ENCODE results near the gene RBM19. TPM values are rescaled to one million over a fixed set of nuclear protein-coding genes. Genes with fewer than 3 reads are reported as not detected.

The RBM19 gene
- total RNA-seq, 2 donors from 2014 or later: 38.6 to 43.1 TPM

GRCh38 chr12:113781415-113782198 is 184.5 kb downstream of the RBM19 start:
- H3K4me3 ChIP-seq (ENCODE audit: low read length): no peak overlapping the region
- Mint-ChIP-seq H3K9me3 (peaks cover 17% of the 10 kb centered on the region), H3K4me1 (peaks cover 21% of the 10 kb centered on the region), H3K4me3 (no peak overlapping the region), H3K27ac (peak overlapping the region; percentile 27), H3K27me3 (ENCODE audit: insufficient read depth) (no peaks in the 10 kb centered on the region), H3K36me3 (ENCODE audit: low read depth) (no peaks in the 10 kb centered on the region)
- WGBS, 2 experiments (ENCODE audit: insufficient coverage in 1 of 2, insufficient read length in 1 of 2): 92 to 96% methylated on average over 9 to 10 of the region's 10 CpGs
- H3K36me3 ChIP-seq (ENCODE audit: control insufficient read depth, insufficient read depth, low read length): no peaks in the 10 kb centered on the region
- no peak overlapping the region for H3K27ac ChIP-seq (ENCODE audit: low read depth, low read length)
- no peaks in the 10 kb centered on the region for H3K27me3 ChIP-seq (ENCODE audit: control insufficient read depth, insufficient read depth, low read length, poor library complexity, severe bottlenecking)
- TF ChIP-seq, protein P1, sequence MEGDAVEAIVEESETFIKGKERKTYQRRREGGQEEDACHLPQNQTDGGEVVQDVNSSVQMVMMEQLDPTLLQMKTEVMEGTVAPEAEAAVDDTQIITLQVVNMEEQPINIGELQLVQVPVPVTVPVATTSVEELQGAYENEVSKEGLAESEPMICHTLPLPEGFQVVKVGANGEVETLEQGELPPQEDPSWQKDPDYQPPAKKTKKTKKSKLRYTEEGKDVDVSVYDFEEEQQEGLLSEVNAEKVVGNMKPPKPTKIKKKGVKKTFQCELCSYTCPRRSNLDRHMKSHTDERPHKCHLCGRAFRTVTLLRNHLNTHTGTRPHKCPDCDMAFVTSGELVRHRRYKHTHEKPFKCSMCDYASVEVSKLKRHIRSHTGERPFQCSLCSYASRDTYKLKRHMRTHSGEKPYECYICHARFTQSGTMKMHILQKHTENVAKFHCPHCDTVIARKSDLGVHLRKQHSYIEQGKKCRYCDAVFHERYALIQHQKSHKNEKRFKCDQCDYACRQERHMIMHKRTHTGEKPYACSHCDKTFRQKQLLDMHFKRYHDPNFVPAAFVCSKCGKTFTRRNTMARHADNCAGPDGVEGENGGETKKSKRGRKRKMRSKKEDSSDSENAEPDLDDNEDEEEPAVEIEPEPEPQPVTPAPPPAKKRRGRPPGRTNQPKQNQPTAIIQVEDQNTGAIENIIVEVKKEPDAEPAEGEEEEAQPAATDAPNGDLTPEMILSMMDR (conservative IDR thresholded peaks at IDR 0.05): no peak
- no peak for DNase-seq
- peaks cover 3% of the 10 kb centered on the region for H3K4me1 ChIP-seq (ENCODE audit: control insufficient read depth, insufficient read depth, low read length)
- H3K9me3 ChIP-seq (ENCODE audit: control insufficient read depth, low read length): peaks cover 10% of the 10 kb centered on the region
- no peak overlapping the region for H3K9ac ChIP-seq (ENCODE audit: extremely low read depth, low read length, poor library complexity, severe bottlenecking)

DNA sequence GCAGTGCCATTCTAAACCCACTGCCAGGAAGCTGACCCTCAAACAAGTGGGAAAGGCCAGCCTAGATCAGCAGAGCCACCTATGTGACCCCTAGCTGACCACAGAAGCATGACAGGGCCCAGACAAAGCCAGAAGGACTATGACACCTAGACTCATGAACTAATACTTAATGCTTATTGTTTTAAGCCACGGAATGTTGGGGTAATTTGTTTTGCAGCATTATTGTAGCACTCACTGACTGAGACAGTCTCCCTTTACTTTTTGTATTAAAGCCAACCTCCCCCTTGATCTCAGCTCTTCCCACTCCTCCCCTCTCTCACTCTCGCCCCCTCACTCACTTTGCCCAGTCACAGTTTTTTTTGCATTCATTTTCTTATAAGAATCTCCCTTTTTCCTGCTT is 186.4 kb downstream of the RBM19 start:
- Mint-ChIP-seq H3K4me3 (no peak overlapping the region), H3K36me3 (ENCODE audit: low read depth) (no peaks in the 10 kb centered on the region), H3K4me1 (peaks cover 20% of the 10 kb centered on the region), H3K27me3 (ENCODE audit: insufficient read depth) (no peaks in the 10 kb centered on the region), H3K9me3 (peaks cover 9% of the 10 kb centered on the region), H3K27ac (no peak overlapping the region)
- no peak overlapping the region for H3K27ac ChIP-seq (ENCODE audit: low read depth, low read length)
- H3K9ac ChIP-seq (ENCODE audit: extremely low read depth, low read length, poor library complexity, severe bottlenecking): no peak overlapping the region
- no peak overlapping the region for H3K4me3 ChIP-seq (ENCODE audit: low read length)
- H3K4me1 ChIP-seq (ENCODE audit: control insufficient read depth, insufficient read depth, low read length): peaks cover 3% of the 10 kb centered on the region
- no peak for DNase-seq
- no peaks in the 10 kb centered on the region for H3K27me3 ChIP-seq (ENCODE audit: control insufficient read depth, insufficient read depth, low read length, poor library complexity, severe bottlenecking)
- TF ChIP-seq, protein P1 (conservative IDR thresholded peaks at IDR 0.05): peak; percentile 19
- H3K36me3 ChIP-seq (ENCODE audit: control insufficient read depth, insufficient read depth, low read length): no peaks in the 10 kb centered on the region
- WGBS, 2 experiments (ENCODE audit: insufficient coverage in 1 of 2, insufficient read length in 1 of 2): 81 to 100% methylated on average over 1 to 2 of the region's 2 CpGs
- peaks cover 10% of the 10 kb centered on the region for H3K9me3 ChIP-seq (ENCODE audit: control insufficient read depth, low read length)

GRCh38 chr12:113778432-113779132 is 187.5 kb downstream of the RBM19 start:
- Histone ChIP-seq H3K4me1 (ENCODE audit: control insufficient read depth, insufficient read depth, low read length) (peaks cover 3% of the 10 kb centered on the region), H3K36me3 (ENCODE audit: control insufficient read depth, insufficient read depth, low read length) (no peaks in the 10 kb centered on the region), H3K27me3 (ENCODE audit: control insufficient read depth, insufficient read depth, low read length, poor library complexity, severe bottlenecking) (no peaks in the 10 kb centered on the region), H3K9ac (ENCODE audit: extremely low read depth, low read length, poor library complexity, severe bottlenecking) (no peak overlapping the region), H3K27ac (ENCODE audit: low read depth, low read length) (no peak overlapping the region), H3K9me3 (ENCODE audit: control insufficient read depth, low read length) (peaks cover 10% of the 10 kb centered on the region), H3K4me3 (ENCODE audit: low read length) (no peak overlapping the region)
- Mint-ChIP-seq H3K27ac (no peak overlapping the region), H3K4me1 (peaks cover 16% of the 10 kb centered on the region), H3K27me3 (ENCODE audit: insufficient read depth) (no peaks in the 10 kb centered on the region), H3K36me3 (ENCODE audit: low read depth) (no peaks in the 10 kb centered on the region), H3K9me3 (peaks cover 9% of the 10 kb centered on the region), H3K4me3 (no peak overlapping the region)
- 40 to 47% methylated on average over 3 to 12 of the region's 12 CpGs for WGBS, 2 experiments (ENCODE audit: insufficient coverage in 1 of 2, insufficient read length in 1 of 2)
- TF ChIP-seq, protein P1 (conservative IDR thresholded peaks at IDR 0.05): no peak
- DNase-seq: peak; percentile 87
